ENCODE data around the gene PCDHGA1. TPM values are rescaled to one million over a fixed set of nuclear protein-coding genes. Genes with fewer than 3 reads are reported as not detected.
"Not testable (repeated sequence)": the region's sequence is repeated elsewhere in the genome, so short reads cannot be mapped to it uniquely, and the experiment has no call there.

The PCDHGA1 gene
- total RNA-seq, 4 donors from 2014 or later = 0.65 to 0.97 (median 0.71) TPM

GRCh38 chr5:141412854-141413539 is 82.7 kb downstream of the PCDHGA1 start, which contains the start of gene PCDHGA10:
PCDHGA10 (plus strand) TSS chr5:141412987; CDS start chr5:141413176, 189 bp downstream.
- H3K36me3 ChIP-seq = no peaks in the 10 kb centered on the region
- H3K27me3 ChIP-seq = no peaks in the 10 kb centered on the region
- peak within 1 kb of the TSS; percentile 24 to 61 (median 41) for H3K27ac ChIP-seq
- intact Hi-C loops (cut with DNase I; ENCODE audit: low total_unique reads) = loop anchor here (5.0 kb wide), 1 partner anchor 41 kb away; the partner anchor contains the start of genes PCDHGA6 and PCDHGB3
- TF ChIP-seq POLR2A (IDR thresholded peaks at IDR 0.05) (no peak), CTCF (IDR thresholded peaks at IDR 0.05 in 4 of 5, conservative IDR thresholded peaks at IDR 0.05 in 1 of 5) (peak; percentile 40 to 71 (median 57))
- peaks cover 0 to 15% of the 10 kb centered on the region in 2 donors for H3K4me1 ChIP-seq
- ATAC-seq (peak; percentile 63 to 64), DNase-seq (peak in 1 of 2 donors; percentile 55)
- peaks cover 0 to 8% (median 0%) of the 10 kb centered on the region in 3 donors for H3K9me3 ChIP-seq
- peak within 1 kb of the TSS; percentile 35 to 50 (median 46) for H3K4me3 ChIP-seq
- in situ Hi-C loops (cut with MboI; ENCODE audit: low sequenced_read_pairs in 4 of 4) = no loop called here

- in situ Hi-C loops (cut with MboI; ENCODE audit: low sequenced_read_pairs in 4 of 4) (no loop called here), intact Hi-C loops (cut with DNase I; ENCODE audit: low total_unique reads) (loop anchor here (5.0 kb wide), 1 partner anchor 41 kb away; the partner anchor contains the start of genes PCDHGA6 and PCDHGB3)
- no peak for DNase-seq
Observed at GRCh38 chr5:141413540-141414069, 83.3 kb downstream of the PCDHGA1 start.

GRCh38 chr5:141414548-141415274 is 84.4 kb downstream of the PCDHGA1 start:
- Histone ChIP-seq H3K4me1 (peaks cover 8 to 29% of the 10 kb centered on the region in 2 donors), H3K9me3 (peaks cover 0 to 12% (median 0%) of the 10 kb centered on the region in 3 donors)
- not testable (repeated sequence) for ATAC-seq, H3K27me3 ChIP-seq, DNase-seq, H3K36me3 ChIP-seq, H3K4me3 ChIP-seq, H3K27ac ChIP-seq
- in situ Hi-C loops (cut with MboI; ENCODE audit: low sequenced_read_pairs in 4 of 4) (loop anchor here in 1 of 4 donors (5.0 kb wide), 1 partner anchor 148 kb away; no protein-coding TSS in a partner anchor), intact Hi-C loops (cut with DNase I; ENCODE audit: low total_unique reads) (loop anchor here (5.0 kb wide), 1 partner anchor 42 kb away; the partner anchor contains the start of genes PCDHGA6 and PCDHGB3)

More at GRCh38 chr5:141413540-141414069, 83.3 kb downstream of the PCDHGA1 start:
- TF ChIP-seq POLR2A (IDR thresholded peaks at IDR 0.05) (no peak), CTCF (IDR thresholded peaks at IDR 0.05 in 4 of 5, conservative IDR thresholded peaks at IDR 0.05 in 1 of 5) (no peak)
- Histone ChIP-seq H3K4me1 (peaks cover 5 to 20% of the 10 kb centered on the region in 2 donors), H3K9me3 (peaks cover 0 to 9% (median 0%) of the 10 kb centered on the region in 3 donors), H3K36me3 (no peaks in the 10 kb centered on the region), H3K27ac (peak overlapping the region in 1 of 4 donors; percentile 61), H3K4me3 (peak overlapping the region; percentile 35 to 50 (median 46)), H3K27me3 (peaks cover 0 to 2% (median 0%) of the 10 kb centered on the region in 3 donors)
- no peak for ATAC-seq

- H3K27ac ChIP-seq; ATAC-seq; intact Hi-C loops (cut with DNase I; ENCODE audit: low total_unique reads); H3K27me3 ChIP-seq; H3K4me3 ChIP-seq; DNase-seq; H3K36me3 ChIP-seq: not testable (repeated sequence)
- H3K9me3 ChIP-seq = peaks cover 0 to 14% (median 0%) of the 10 kb centered on the region in 3 donors
- H3K4me1 ChIP-seq = peaks cover 8 to 32% of the 10 kb centered on the region in 2 donors
- in situ Hi-C loops (cut with MboI; ENCODE audit: low sequenced_read_pairs in 4 of 4) = loop anchor here in 1 of 4 donors (5.0 kb wide), 1 partner anchor 147 kb away; no protein-coding TSS in a partner anchor
Observed at GRCh38 chr5:141415275-141415618, 84.9 kb downstream of the PCDHGA1 start.

- not testable (repeated sequence) for H3K36me3 ChIP-seq
- intact Hi-C loops (cut with DNase I; ENCODE audit: low total_unique reads) (loop anchor here (2.0 kb wide), 1 partner anchor 107 kb away; no protein-coding TSS in a partner anchor), in situ Hi-C loops (cut with MboI; ENCODE audit: low sequenced_read_pairs in 4 of 4) (loop anchor here in 1 of 4 donors (5.0 kb wide), 1 partner anchor 145 kb away; no protein-coding TSS in a partner anchor)
- Histone ChIP-seq H3K4me3 (peak within 1 kb of the TSS; percentile 53 to 64 (median 56)), H3K4me1 (peaks cover 12 to 26% of the 10 kb centered on the region in 2 donors), H3K9me3 (peaks cover 0 to 16% (median 0%) of the 10 kb centered on the region in 3 donors), H3K27me3 (peaks cover 0 to 10% (median 0%) of the 10 kb centered on the region in 3 donors), H3K27ac (peak within 1 kb of the TSS; percentile 59 to 73 (median 64))
- DNase-seq (peak; percentile 62 to 75), ATAC-seq (peak; percentile 75 to 81)
- TF ChIP-seq CTCF (IDR thresholded peaks at IDR 0.05 in 4 of 5, conservative IDR thresholded peaks at IDR 0.05 in 1 of 5) = peak; percentile 74 to 89 (median 79)
Observed at GRCh38 chr5:141417494-141418172, 87.3 kb downstream of the PCDHGA1 start, which contains the start of gene PCDHGB7. PCDHGB7 (plus strand) TSS chr5:141417677; CDS start chr5:141417860, 183 bp downstream.
